CD4-positive, alpha-beta T cell treated with Interleukin-12 subunit alpha and Interleukin-12 subunit beta, for 1 hour (primary cell): Measurements from ENCODE around the gene ARSA.
"Not testable (repeated sequence)": the region's sequence is repeated elsewhere in the genome, so short reads cannot be mapped to it uniquely, and the experiment has no call there.

Source experiments
- DNase-seq: peaks from one replicate; pipeline ENCODE4 v3.0.0-alpha.2; 2020

Gene ARSA

GRCh38 chr22:50654664-50655063 lies 26.7 kb upstream of the ARSA start:
- DNase-seq, result not testable (repeated sequence)

GRCh38 chr22:50653256-50653655 lies 25.3 kb upstream of the ARSA start:
- no peak for DNase-seq

GRCh38 chr22:50643821-50644101 lies 15.8 kb upstream of the ARSA start:
- DNase-seq, result not testable (repeated sequence)

- DNase-seq, result not testable (repeated sequence)
Observed at GRCh38 chr22:50643021-50643820, 15.3 kb upstream of the ARSA start.

GRCh38 chr22:50641696-50642607 lies 14.0 kb upstream of the ARSA start:
- no peak for DNase-seq

- no peak for DNase-seq
Observed at GRCh38 chr22:50640857-50641647, 13.1 kb upstream of the ARSA start.

- DNase-seq, result not testable (repeated sequence)
Observed at GRCh38 chr22:50640296-50640695, 12.3 kb upstream of the ARSA start.

- no peak for DNase-seq
Observed at GRCh38 chr22:50635591-50635990, 7.6 kb upstream of the ARSA start.

- no peak for DNase-seq
Observed at GRCh38 chr22:50633771-50634170, 5.8 kb upstream of the ARSA start.

- no peak for DNase-seq
Observed at GRCh38 chr22:50633086-50633485, 5.1 kb upstream of the ARSA start.

GRCh38 chr22:50630376-50630775 lies 2.4 kb upstream of the ARSA start:
- DNase-seq, result no peak

GRCh38 chr22:50628543-50629134 lies 687 bp upstream of the ARSA start:
- DNase-seq, result peak; percentile 70

- DNase-seq, result no peak
Observed at GRCh38 chr22:50626850-50627641, 906 bp downstream of the ARSA start.

- no peak for DNase-seq
Observed at GRCh38 chr22:50626314-50626849, 1.6 kb downstream of the ARSA start.

- no peak for DNase-seq
Observed at GRCh38 chr22:50625568-50626313, 2.2 kb downstream of the ARSA start.

- no peak for DNase-seq
Observed at GRCh38 chr22:50625131-50625567, 2.8 kb downstream of the ARSA start.

- DNase-seq, result no peak
Observed at GRCh38 chr22:50624347-50625130, 3.4 kb downstream of the ARSA start.

- DNase-seq, result no peak
Observed at GRCh38 chr22:50622723-50623327, 5.1 kb downstream of the ARSA start.

GRCh38 chr22:50621948-50622722 lies 5.8 kb downstream of the ARSA start:
- DNase-seq, result peak; percentile 51
